ENCODE measurements around the gene CALB2.

DNA sequence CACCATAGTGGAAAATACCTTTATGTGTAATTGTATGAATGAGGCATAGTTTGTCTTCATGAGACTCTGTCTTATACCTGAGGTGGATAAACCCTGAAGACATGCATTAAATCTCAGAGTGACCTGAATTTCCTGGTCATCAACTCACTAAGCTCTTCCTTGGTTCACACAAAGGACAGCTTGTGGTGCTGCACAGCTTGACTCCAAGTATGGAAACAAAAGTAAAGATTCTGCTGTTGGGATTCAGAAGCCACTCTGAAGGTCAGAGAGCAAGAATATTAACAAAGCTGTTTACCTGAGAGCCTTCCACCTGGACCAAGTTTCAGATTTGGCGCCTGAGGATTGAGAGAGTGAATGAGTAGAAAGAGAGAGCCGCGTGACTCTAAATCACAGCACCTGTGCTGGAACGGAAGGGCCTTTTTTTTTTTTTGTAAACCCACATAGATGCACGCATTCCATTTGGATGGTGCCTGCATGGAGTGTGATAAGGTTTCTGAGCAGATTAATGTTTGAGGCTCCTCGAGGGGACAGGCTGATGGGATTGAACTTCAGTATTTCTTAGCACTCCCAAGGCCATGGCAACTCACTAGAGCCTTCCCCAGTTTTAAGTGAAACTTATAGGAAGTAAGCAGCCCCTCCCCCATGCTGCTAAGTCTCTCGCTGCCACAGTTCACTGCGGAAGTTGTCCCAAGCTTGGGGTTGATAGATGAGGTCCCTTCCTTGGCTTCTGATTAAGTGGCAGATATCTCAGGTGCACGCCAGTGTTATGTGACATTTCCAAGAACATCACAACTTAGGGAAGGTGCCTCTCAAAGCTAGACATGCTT lies 28.7 kb downstream of the CALB2 start:
- TF ChIP-seq, protein P1, sequence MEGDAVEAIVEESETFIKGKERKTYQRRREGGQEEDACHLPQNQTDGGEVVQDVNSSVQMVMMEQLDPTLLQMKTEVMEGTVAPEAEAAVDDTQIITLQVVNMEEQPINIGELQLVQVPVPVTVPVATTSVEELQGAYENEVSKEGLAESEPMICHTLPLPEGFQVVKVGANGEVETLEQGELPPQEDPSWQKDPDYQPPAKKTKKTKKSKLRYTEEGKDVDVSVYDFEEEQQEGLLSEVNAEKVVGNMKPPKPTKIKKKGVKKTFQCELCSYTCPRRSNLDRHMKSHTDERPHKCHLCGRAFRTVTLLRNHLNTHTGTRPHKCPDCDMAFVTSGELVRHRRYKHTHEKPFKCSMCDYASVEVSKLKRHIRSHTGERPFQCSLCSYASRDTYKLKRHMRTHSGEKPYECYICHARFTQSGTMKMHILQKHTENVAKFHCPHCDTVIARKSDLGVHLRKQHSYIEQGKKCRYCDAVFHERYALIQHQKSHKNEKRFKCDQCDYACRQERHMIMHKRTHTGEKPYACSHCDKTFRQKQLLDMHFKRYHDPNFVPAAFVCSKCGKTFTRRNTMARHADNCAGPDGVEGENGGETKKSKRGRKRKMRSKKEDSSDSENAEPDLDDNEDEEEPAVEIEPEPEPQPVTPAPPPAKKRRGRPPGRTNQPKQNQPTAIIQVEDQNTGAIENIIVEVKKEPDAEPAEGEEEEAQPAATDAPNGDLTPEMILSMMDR (IDR thresholded peaks at IDR 0.05; ENCODE audit: low read depth, low read length) = no peak
- TF ChIP-seq POLR2A (IDR thresholded peaks at IDR 0.05; ENCODE audit: extremely low read depth, insufficient read length) (no peak), MYC (IDR thresholded peaks at IDR 0.05; ENCODE audit: low read depth, low read length) (no peak)
- TF ChIP-seq, protein P2, sequence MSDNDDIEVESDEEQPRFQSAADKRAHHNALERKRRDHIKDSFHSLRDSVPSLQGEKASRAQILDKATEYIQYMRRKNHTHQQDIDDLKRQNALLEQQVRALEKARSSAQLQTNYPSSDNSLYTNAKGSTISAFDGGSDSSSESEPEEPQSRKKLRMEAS (IDR thresholded peaks at IDR 0.05; ENCODE audit: low read depth, low read length) = no peak
